K562 (cell line): ENCODE data around the gene ACSL6. TPM values are rescaled to one million over a fixed set of nuclear protein-coding genes. Genes with fewer than 3 reads are reported as not detected.

ENCODE experiments used
- ATAC-seq: fragments of 200-7000 bp; cut with Tn5 transposase; 3 replicates; pipeline ENCODE4 v1.9.1; 2020; ENCODE audit warnings: moderate library complexity
- BruUV-seq: library from RNA; stranded (reverse); fragments of 400-500 nt; replicated peaks from 2 replicates; lab custom pipeline; 2021; lab: Mats Ljungman, UMichigan
- CTCF ChIA-PET: fragments of 300-600 bp; formaldehyde crosslinking; extraction: SDS; loops from one replicate; lab custom pipeline; 2021; ENCODE audit warnings: low intra/inter-chr PET ratio; lab: Yijun Ruan, JAX
- POLR2A ChIA-PET: fragments of 300-600, 350-650 bp; sonication (Branson Sonifier 250); formaldehyde crosslinking; extraction: SDS; loops from one replicate; lab custom pipeline; 2021; ENCODE audit warnings: antibody characterized with exemption, inconsistent platforms; lab: Yijun Ruan, JAX
- DNase-seq, 4 experiments: peaks; one replicate each; pipeline versions ENCODE4 v3.0.0 to v3.0.0-alpha.2; 2011 to 2018; ENCODE audit warnings: low spot score in 3 of 4, mixed read lengths in 3 of 4; ENCODE audit errors: extremely low read depth in 1 of 4
- FAIRE-seq: peaks from 2 replicates; lab custom pipeline; 2011; peaks lifted over from hg19 to GRCh38; lab: Jason Lieb, UNC
- H2AFZ ChIP-seq: 2 replicates; pipeline ENCODE4 v1.6.0; 2011; ENCODE audit warnings: low read depth, low read length, control low read depth, inconsistent platforms
- H3K27ac ChIP-seq: fragments of 200-600 bp; 3 replicates; pipeline ENCODE4 v1.8.0; 2011; ENCODE audit warnings: low read depth, mild to moderate bottlenecking, control low read depth, inconsistent platforms, low read length, moderate library complexity, mixed read lengths; ENCODE audit errors: extremely low read depth
- H3K27me3 ChIP-seq, 2 experiments: fragments of 300-600 bp in 1 of 2; 2 replicates in 1 of 2; 3 replicates in 1 of 2; pipeline versions ENCODE4 v1.6.0 to v1.8.0; 2011; ENCODE audit warnings: inconsistent platforms in 2 of 2, low read length in 2 of 2, mild to moderate bottlenecking in 1 of 2, mixed read lengths in 1 of 2, moderate library complexity in 1 of 2; ENCODE audit not compliant: control insufficient read depth in 2 of 2, insufficient read depth in 2 of 2
- H3K36me3 ChIP-seq: fragments of 300-600 bp; 3 replicates; pipeline ENCODE4 v1.8.0; 2011; ENCODE audit warnings: mild to moderate bottlenecking, low read length, inconsistent platforms; ENCODE audit not compliant: control insufficient read depth, insufficient read depth
- H3K4me1 ChIP-seq, 2 experiments: fragments of 200-600 bp in 1 of 2; replicated peaks in 1 of 2; 2 replicates in 1 of 2; 3 replicates in 1 of 2; pipeline versions ENCODE4 v1.5.1 to v1.8.0; 2011; ENCODE audit warnings: inconsistent platforms in 2 of 2, low read length in 2 of 2, mild to moderate bottlenecking in 1 of 2, mixed read lengths in 1 of 2, moderate library complexity in 1 of 2; ENCODE audit not compliant: control insufficient read depth in 2 of 2, insufficient read depth in 2 of 2
- H3K4me2 ChIP-seq: 2 replicates; pipeline ENCODE4 v1.6.1; 2011; ENCODE audit warnings: low read length, control low read depth, inconsistent platforms, mixed read lengths; ENCODE audit not compliant: insufficient read depth
- H3K4me3 ChIP-seq: fragments of 200-600 bp; sonication (generic), shearing (Covaris generic); 2 replicates; pipeline ENCODE4 v1.5.1; 2016; ENCODE audit warnings: control low read depth, inconsistent platforms
- H3K79me2 ChIP-seq: fragments of 200-600 bp; 3 replicates; pipeline ENCODE4 v1.8.0; 2011; ENCODE audit warnings: low read length, inconsistent platforms; ENCODE audit not compliant: control insufficient read depth, insufficient read depth
- H3K9ac ChIP-seq, 2 experiments: 2 replicates each; pipeline versions ENCODE4 v1.6.0 to v1.6.1; 2011; ENCODE audit warnings: low read depth in 2 of 2, low read length in 2 of 2, control low read depth in 1 of 2, inconsistent platforms in 1 of 2, mild to moderate bottlenecking in 1 of 2, mixed read lengths in 1 of 2; ENCODE audit not compliant: insufficient read depth in 1 of 2
- H3K9me1 ChIP-seq: one replicate; pipeline ENCODE4 v1.6.0; 2011; ENCODE audit warnings: inconsistent platforms, mild to moderate bottlenecking, low read length, moderate library complexity; ENCODE audit not compliant: control insufficient read depth, insufficient read depth
- H3K9me3 ChIP-seq: replicated peaks from 2 replicates; pipeline ENCODE4 v1.5.1; 2011; ENCODE audit warnings: low read depth, low read length, inconsistent platforms; ENCODE audit not compliant: control insufficient read depth, insufficient read depth
- H4K20me1 ChIP-seq: replicated peaks from 2 replicates; pipeline ENCODE4 v1.6.1; 2011; ENCODE audit warnings: low read length, inconsistent platforms, mixed read lengths; ENCODE audit not compliant: control insufficient read depth, insufficient read depth
- HDAC8 ChIP-seq: fragments of 450-650 bp; IDR thresholded peaks from 2 replicates; pipeline ENCODE4 v1.6.1; 2016; ENCODE audit warnings: mild to moderate bottlenecking, missing genetic modification characterization, moderate library complexity, missing compliant biosample characterization
- MIER1 ChIP-seq: fragments of 450-650 bp; IDR thresholded peaks from 2 replicates; pipeline ENCODE4 v1.6.1; 2016; ENCODE audit warnings: antibody characterized with exemption, mild to moderate bottlenecking, low read depth
- SMARCA5 ChIP-seq: fragments of 450-650 bp; IDR thresholded peaks from 2 replicates; pipeline ENCODE4 v1.6.1; 2016
- SNRNP70 ChIP-seq: fragments of 200-400 bp; formaldehyde crosslinking; optimal IDR thresholded peaks from 2 replicates; pipeline ENCODE3; 2017; ENCODE audit warnings: low read depth, low read length
- XRCC4 ChIP-seq: IDR thresholded peaks from one replicate; pipeline ENCODE4 v1.6.1; 2011; ENCODE audit not compliant: insufficient read depth, insufficient read length; ENCODE audit errors: extremely low read depth
- ZNF707 ChIP-seq: fragments of 250-450 bp; sonication (Bioruptor Pico); conservative IDR thresholded peaks from 2 replicates; pipeline ENCODE4 v1.8.0; 2022; ENCODE audit warnings: inconsistent platforms, mild to moderate bottlenecking, moderate library complexity
- in situ Hi-C: fragments of 300-500 bp; cut with MboI; formaldehyde crosslinking; loops from 4 replicates; pipeline ENCODE4 v1.15.0; 2018; ENCODE audit warnings: inconsistent platforms, mixed read lengths
- intact Hi-C: fragments of 100-400 bp; cut with micrococcal nuclease; formaldehyde crosslinking; loops from 2 replicates; pipeline ENCODE4 v1.14.2; 2022
- polyA plus RNA-seq, 8 experiments: library from polyadenylated mRNA; depleted of rRNA in 4 of 8; stranded (reverse) in 5 of 8; unstranded in 3 of 8; fragments of >200 nt; fragmentation: Nextera tagmentation in 2 of 8; fragmentation: Illumina TruSeq in 1 of 8; extraction: Ambion mirVana in 2 of 8; extraction: Trizol in 1 of 8; gene quantifications; 2 replicates each; pipeline versions ENCODE4 v1.2.1 to v1.2.3, GENCODE V29; 2011 to 2014; ENCODE audit warnings: inconsistent platforms in 1 of 8, missing spikeins in 1 of 8
- total RNA-seq, 7 experiments: library from RNA; depleted of rRNA in 6 of 7; stranded (reverse); fragments of >200 nt in 6 of 7; fragmentation: Illumina TruSeq in 2 of 7; extraction: Trizol in 2 of 7; gene quantifications; 2 replicates each; pipeline versions ENCODE4 v1.2.1 to v1.2.3, GENCODE V29; 2011 to 2021; ENCODE audit warnings: low replicate concordance in 1 of 7
- TF ChIP-seq, protein P1 (sequence below): fragments of 250-450 bp; sonication (Bioruptor Pico); IDR thresholded peaks from 2 replicates; pipeline ENCODE4 v1.4.0; 2020; ENCODE audit warnings: borderline replicate concordance

Gene ACSL6
- total and polyA plus RNA-seq, 9 of the 15 experiments (the other 6 are each of a cell fraction or from before 2014, with no cell fraction given), result 0.50 to 1.5 (median 0.69) TPM

DNA sequence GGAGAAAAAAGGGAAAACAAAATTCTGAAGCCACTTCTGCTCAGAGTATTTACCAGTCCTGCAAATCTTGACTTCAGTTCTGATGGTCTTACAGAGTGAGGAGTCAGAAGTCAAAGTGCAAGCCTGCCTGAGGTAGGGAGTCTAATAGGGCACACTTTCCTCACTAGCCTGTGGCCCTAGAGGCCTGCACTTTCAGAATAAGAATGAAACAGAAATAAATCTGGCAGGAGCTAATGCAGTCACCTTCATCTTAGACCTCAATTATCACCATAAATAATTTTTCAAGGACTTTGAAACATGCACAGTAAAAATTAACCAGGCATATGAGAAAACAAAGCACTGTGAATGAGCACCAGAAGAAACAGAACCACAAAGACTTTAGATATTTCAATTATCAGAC, 20.7 kb upstream of the ACSL6 start:
- no peak for ATAC-seq
- TF ChIP-seq SNRNP70 (no peak), MIER1 (no peak), ZNF707 (no peak), HDAC8 (tag) (no peak), XRCC4 (no peak), SMARCA5 (no peak)
- TF ChIP-seq, protein P1, sequence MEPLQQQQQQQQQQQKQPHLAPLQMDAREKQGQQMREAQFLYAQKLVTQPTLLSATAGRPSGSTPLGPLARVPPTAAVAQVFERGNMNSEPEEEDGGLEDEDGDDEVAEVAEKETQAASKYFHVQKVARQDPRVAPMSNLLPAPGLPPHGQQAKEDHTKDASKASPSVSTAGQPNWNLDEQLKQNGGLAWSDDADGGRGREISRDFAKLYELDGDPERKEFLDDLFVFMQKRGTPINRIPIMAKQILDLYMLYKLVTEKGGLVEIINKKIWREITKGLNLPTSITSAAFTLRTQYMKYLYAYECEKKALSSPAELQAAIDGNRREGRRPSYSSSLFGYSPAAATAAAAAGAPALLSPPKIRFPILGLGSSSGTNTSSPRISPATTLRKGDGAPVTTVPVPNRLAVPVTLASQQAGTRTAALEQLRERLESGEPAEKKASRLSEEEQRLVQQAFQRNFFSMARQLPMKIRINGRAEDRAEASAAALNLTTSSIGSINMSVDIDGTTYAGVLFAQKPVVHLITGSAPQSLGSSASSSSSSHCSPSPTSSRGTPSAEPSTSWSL (CRISPR knock-in tag), result no peak
- Histone ChIP-seq H3K9ac (no peak overlapping the region), H3K4me1 (no peaks in the 10 kb centered on the region), H3K9me3 (no peaks in the 10 kb centered on the region), H3K79me2 (no peaks in the 10 kb centered on the region), H3K27me3 (peaks cover 5% of the 10 kb centered on the region in 2 experiments; a peak in 4 of 5 replicates), H3K27ac (no peak overlapping the region), H3K4me2 (no peak overlapping the region), H3K9me1 (no peaks in the 10 kb centered on the region), H3K36me3 (no peaks in the 10 kb centered on the region), H2AFZ (no peak overlapping the region), H3K4me3 (no peak overlapping the region), H4K20me1 (no peaks in the 10 kb centered on the region)
- intact Hi-C loops, result no loop called here
- FAIRE-seq, result no peak
- ChIA-PET POLR2A (no interaction called here), CTCF (interaction anchor here (0.7 kb wide), 1 partner anchor 1034 kb away, joined by 3 read pairs; no protein-coding TSS in a partner anchor)
- in situ Hi-C loops, result no loop called here
- DNase-seq, result no peak
- BruUV-seq, result no TSS peak
